CD4-positive, alpha-beta T cell treated with Interleukin-4 for 1 hour (primary cell): ENCODE results near the gene PKN1.

Experiments used
- DNase-seq, 2 donors: peaks; one replicate each; pipeline ENCODE4 v3.0.0-alpha.2; 2020 to 2022

Gene PKN1

DNA sequence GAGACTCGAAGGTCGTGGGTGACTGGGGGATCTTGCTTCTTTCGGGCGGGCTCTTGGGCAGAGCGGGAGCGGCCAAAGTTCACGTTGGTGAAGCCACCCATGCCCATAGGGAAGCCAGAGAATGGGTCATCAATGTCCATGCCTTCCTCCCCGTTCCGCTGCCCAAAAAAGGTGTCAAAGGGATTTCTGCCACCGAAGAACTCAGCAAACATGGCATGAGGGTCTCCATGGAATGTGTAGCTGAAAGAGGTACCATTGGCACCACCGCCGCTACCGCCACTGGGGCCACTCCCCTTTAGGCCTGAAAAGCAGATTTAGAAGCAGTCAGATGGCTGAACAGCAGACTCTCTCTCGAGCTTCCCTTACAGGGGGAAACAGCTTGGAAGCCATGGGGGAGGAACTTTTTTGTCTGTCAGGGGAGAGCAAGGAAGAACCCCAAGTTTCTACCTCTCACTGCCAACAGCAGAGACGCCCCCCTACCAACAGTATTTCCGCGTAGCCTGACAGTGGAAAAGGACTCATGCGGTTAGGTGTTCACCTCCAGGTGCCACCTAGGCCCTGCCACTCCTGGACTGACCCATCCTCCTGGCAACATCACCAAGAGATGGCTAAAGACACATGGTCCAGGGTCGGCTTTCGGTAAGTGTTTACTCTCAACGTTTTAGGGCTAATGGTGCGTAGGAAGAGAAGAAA, 83.8 kb downstream of the PKN1 start:
- peak in 1 of 2 donors; percentile 53 for DNase-seq

DNA sequence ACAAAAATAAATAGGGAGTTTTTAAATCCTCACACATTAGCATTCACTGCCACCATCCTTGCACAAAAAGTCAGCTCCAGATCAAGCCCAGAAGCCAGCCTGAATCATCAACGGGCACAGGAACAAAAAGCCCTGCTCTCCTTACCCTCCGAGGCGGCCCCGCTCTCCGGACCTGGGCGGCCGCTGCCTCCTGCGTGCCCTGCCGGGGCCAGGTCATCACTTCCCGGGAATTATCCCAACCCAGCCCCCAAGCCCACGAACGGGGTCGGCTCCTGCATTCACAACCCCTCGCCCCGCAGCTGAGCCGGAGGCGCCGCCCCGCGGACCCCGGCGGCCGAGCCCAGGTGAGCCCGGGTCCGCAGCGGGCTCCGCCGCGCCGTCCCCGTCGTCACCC, 84.3 kb downstream of the PKN1 start:
- DNase-seq = peak in 1 of 2 donors; percentile 32

DNA sequence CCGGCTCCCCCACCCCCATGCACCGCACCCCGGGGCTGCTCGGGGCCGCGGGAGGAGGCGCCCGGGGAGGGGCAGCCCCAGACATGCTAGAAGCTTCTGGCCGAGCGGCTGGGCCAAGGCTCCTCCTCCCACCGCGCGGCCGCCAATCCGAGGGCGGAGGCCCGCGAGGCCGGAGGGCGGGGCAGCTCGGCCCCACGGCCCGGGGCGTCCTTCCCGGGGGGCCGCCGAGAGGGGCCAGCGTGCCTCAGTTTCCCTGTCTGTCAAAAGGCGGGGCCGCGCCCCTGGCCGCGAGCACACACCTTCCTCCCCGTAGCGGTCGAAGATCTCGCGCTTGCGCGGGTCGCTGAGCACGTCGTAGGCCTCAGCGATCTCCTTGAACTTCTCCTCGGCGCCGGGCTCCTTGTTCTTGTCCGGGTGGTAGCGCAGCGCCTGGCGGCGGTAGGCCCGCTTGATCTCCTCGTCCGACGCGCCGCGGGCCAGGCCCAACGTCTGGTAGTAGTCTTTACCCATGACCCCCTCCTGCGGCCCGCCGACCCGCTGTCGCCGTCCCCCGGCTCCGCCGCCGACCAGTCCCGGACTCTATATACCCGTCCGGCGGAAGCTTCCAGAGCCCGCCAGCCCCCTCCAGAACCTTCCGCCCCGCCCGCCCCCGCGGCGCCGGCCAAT, 84.9 kb downstream of the PKN1 start, which contains the start of gene DNAJB1:
Gene DNAJB1, minus strand, starts transcription at position 558 of the 666 bp plus-strand sequence. Its CDS starts 48 bp downstream, at position 510.
- peak; percentile 76 to 78 for DNase-seq

DNA sequence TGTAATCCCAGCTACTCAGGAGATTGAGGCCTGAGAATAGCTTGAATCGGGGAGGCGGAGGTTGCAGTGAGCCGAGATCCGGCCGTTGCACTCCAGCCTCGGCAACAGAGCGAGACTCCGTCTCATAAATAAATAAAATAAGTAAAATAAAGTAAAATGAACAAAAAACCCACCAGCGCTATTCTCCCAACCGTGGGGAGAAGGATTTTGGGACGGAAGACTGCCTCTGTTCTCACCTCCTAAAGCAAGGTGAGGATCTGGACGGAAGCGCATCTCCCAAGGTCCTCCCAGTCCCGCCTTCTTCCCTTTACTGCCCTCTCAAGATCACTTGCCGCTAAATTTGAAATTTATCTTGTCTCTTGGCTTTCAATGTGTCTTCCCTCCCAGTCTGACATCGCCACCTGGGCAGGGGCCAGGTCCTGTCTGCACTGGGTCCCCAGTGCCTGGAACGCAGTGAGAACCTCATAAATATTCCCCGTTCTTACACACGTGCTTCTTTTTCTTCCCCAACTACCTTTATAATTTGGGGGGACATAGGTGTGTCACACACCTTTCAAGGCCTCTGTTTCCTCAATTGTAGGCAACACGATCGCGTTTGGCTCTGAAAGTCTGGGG, 86.2 kb downstream of the PKN1 start:
- DNase-seq = no peak

DNA sequence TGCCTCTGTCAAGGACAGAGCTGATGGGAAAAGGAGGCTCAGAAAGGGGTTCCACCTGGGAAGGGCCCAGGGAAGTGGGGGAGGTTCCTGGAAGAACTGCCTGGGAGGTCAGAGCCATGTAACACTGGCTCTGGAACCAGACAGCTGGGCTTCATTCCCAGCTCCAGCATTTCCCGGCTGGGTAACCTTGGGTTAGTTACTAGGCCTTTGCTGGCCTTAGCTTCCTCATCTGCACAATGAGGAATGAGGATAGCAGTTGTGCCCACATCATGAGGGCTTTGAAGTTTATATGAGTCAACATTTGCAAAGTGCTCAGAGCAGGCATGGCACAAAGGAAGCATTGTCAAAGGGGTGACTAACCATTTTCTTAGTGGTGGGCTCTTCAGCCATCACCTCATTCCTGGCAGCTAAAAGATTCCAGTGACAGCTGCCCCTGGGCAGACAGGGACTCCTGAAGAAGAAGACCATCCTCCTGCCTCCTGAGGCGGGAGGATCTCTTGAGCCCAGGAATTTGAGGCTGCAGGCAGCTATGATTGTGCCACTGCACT, 86.8 kb downstream of the PKN1 start:
- peak in 1 of 2 donors; percentile 24 for DNase-seq

- DNase-seq = no peak
Observed at GRCh38 chr19:14520543-14520942, 87.4 kb downstream of the PKN1 start.
